ENCODE results near the gene KCND2.
"Not testable (repeated sequence)": the region's sequence is repeated elsewhere in the genome, so short reads cannot be mapped to it uniquely, and the experiment has no call there.

The KCND2 gene

GRCh38 chr7:120588862-120589261, 315.9 kb downstream of the KCND2 start:
- DNase-seq: no peak

DNA sequence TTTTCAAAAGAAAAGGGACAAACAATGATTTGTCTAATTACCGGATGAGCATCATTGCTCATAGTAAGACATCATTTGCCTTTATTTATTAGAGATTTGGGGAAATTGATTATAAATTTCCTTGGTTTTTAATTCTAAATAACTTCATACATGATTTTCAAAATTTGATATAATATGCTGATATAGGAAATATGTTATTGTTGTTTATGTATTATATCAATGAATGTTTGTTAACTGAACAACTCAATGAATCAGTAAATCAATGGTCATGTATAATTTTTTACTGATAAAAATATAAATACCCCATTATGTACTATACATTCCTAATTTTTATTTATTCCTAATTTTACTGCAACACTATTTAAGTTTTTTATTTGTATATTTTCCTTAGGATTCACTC, 327.6 kb downstream of the KCND2 start:
- DNase-seq: no peak

GRCh38 chr7:120603366-120603765, 330.4 kb downstream of the KCND2 start:
- DNase-seq: no peak

DNA sequence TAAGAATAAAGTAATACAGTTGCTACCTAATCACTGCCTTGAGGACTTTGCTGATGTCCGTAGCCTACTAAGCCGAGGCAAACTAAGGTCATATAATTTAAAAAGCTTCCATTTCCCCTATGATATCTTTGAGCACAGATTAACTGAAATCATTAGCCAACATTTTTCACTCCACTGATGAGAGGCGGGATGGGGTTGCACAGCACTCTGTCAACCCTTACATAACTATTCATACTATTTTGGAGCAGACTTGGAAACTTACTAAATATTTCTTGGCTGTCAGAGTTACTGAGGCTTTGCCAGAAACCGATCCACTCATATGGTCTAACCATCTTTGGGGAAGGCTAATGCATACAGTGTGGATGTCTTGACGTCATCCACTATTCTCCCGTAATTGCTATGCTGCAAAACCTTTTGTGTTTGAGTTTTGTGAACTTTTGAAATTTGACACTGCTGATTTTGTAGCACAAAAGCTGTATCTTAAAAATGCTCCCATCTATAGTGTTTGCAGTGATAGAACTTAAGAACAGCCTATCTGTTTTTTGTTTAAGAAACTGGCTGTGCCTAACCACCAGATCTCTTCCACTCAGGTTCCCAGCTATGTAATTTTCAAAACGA, 336.3 kb downstream of the KCND2 start:
- DNase-seq: no peak

GRCh38 chr7:120611975-120612374, 339.0 kb downstream of the KCND2 start:
- DNase-seq: no peak

DNA sequence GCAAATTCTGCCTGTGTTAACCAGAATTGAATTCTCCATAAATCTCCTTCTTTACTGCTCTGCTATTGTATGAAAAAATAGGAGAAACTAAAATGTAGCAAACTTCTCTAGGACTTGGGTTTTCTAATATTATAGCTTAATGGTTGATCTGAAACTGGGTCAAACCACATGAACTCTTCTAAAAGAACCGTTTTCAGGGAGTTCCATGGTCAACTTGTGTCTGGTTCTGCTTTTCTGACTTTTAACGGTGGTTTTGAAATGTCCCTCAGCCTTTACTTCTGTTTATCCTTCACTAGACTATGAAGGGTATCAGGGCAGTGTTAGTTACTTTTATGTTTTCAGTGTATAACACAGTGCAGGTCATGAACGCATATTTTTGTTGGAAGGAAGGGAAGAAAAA, 342.7 kb downstream of the KCND2 start:
- DNase-seq: no peak

- no peak for DNase-seq
These were observed 344.3 kb downstream of the KCND2 start for GRCh38 chr7:120617275-120617674.

GRCh38 chr7:120628251-120628650, 355.3 kb downstream of the KCND2 start:
- no peak for DNase-seq

- no peak for DNase-seq
These were observed 366.9 kb downstream of the KCND2 start for GRCh38 chr7:120639884-120640283.

GRCh38 chr7:120645966-120646365, 373.0 kb downstream of the KCND2 start:
- DNase-seq: no peak

DNA sequence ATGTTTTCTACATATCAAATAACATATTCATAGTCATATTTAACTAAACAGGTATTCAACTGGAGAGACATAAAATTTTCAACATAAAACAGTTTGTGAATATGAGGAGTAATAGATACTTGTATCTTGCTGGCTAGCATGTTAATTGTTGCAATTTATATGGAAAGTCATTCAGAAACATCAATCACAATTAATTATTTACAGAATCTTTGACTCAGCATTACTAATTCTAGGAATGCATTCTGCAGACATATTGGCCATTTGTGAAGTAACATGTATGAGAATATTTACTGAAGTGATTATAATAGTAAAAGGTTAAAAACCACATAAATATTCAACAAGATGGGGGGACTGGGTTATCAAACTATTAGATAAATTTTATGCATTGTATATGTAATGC, 381.3 kb downstream of the KCND2 start:
- DNase-seq: no peak

DNA sequence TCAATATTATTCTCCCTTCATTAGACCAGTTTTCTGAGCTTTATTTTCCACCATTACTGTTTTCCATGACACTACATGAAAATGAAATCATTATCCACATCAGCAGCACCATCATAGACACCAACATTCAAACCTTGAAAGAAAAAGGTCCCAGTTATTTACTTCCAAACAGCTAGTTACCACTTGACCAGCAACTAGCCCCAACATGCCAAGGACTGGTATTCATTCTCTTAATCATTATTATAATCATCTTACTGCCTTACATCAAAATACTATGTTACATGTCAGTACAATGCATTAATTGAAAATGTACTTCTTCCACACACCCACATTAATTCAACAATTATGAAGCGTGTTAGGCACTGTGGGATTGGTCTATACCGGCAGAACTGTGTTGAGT, 385.5 kb downstream of the KCND2 start:
- no peak for DNase-seq

DNA sequence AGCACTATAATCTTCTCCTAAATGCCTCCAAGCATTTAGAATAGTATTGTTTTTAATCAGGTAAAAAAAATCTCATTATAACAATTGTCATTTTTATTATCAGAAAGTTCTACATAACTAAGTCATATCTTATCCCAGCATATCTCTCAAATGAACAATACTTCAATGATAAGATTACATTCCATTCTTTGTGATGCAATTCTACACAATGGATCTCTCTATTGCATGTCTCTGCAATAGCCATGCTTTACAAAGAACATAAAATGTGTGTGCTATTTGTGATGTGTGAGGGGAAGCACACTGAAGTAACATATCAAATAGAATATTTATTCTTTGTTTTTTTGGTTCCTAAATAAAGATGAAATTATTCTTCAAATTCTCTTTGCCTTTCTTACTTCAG, 389.3 kb downstream of the KCND2 start:
- no peak for DNase-seq

DNA sequence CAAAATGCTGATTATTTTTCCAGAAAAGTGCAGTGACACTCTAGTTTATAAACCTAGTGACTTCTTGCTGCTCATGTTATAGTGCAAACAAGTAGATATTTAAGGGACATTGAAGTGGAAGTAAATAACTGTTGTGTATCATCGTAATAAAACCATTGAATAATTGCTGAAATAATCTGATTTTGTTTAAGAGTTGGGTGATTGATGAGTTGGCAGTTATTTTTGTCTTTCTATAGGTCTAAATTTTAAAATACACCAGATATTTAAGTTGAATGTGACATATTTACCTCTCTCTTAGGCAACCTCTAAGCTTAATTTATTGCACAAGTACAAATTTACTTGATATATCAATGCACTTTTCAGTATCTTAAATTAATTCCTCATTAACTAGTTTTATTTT, 392.1 kb downstream of the KCND2 start:
- no peak for DNase-seq

DNA sequence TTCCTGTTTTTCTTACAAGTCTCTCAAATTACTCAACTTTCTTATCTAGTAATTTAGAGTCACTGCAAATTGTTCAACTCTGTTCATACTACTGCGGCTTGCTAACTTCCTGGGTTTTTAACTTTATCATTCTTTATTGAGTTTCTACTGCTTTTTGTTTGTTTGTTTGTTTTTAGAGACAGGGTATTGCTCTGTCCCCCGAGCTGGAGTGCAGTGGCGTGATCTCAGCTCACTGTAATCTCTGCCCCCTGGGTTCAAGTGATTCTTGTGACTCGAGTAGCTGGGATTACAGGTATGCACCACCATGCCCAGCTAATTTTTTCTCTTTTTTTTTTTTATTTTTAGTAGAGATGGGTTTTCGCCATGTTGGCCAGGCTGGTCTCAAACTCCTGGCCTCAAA, 402.1 kb downstream of the KCND2 start:
- no peak for DNase-seq

GRCh38 chr7:120677535-120677934, 404.6 kb downstream of the KCND2 start:
- no peak for DNase-seq

DNA sequence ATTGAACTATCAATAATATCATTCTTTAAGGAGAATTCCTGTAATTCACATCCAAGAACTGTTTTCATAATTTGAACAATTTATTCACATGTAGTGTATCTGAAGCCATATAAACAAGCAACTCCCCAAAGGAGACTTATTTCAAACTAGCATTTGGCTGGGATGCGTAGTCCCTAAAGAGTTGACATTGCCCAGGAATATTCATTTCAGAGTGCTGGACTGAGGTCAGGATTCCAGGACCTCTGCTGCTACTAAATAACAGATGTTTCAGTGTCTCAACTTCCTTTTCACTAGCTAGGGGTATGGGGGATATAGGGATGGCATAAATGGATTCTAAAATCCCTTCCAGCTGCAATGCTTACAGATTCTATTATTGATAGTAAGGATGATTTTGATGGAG, 408.0 kb downstream of the KCND2 start:
- DNase-seq: no peak

DNA sequence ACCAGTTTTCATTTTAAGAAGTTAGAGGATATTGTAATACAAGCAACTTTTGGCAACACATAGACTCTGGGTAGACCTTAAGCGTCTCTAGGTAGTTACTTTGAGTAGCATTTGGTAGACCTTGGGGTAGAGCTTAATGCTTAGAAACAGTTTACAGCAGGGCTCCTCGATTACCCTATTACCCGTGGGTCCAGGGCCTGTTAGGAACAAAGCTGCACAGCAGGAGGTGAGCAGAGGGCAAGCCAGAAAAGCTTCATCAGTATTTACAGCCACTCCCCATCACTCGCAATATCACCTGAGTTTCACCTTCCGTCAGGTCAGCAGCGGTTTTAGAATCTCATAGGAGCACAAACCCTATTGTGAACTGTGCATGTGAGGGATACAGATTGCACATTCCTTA, 411.5 kb downstream of the KCND2 start:
- no peak for DNase-seq

GRCh38 chr7:120691915-120692314, 418.9 kb downstream of the KCND2 start:
- no peak for DNase-seq

DNA sequence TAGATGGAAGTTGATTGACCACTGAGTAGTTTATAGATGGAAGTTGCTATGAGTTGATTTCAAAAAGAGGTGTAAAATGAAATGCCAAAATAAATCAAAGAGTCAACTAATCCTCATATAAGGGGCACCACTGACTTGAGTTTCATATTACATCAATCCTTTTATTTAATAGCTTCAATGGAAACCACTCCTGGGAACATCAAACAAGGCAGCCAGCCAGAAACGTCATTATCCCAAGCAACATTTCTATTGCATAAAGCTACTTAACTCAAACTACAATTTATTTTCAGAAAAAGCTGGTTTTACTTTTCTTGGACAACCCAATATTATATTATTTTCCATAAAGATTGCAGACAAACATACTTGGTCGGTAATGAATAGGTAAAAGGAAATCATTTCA, 422.9 kb downstream of the KCND2 start:
- DNase-seq: no peak

- no peak for DNase-seq
These were observed 427.8 kb downstream of the KCND2 start for GRCh38 chr7:120700796-120701195.

GRCh38 chr7:120702408-120702807, 429.4 kb downstream of the KCND2 start:
- not testable (repeated sequence) for DNase-seq

DNA sequence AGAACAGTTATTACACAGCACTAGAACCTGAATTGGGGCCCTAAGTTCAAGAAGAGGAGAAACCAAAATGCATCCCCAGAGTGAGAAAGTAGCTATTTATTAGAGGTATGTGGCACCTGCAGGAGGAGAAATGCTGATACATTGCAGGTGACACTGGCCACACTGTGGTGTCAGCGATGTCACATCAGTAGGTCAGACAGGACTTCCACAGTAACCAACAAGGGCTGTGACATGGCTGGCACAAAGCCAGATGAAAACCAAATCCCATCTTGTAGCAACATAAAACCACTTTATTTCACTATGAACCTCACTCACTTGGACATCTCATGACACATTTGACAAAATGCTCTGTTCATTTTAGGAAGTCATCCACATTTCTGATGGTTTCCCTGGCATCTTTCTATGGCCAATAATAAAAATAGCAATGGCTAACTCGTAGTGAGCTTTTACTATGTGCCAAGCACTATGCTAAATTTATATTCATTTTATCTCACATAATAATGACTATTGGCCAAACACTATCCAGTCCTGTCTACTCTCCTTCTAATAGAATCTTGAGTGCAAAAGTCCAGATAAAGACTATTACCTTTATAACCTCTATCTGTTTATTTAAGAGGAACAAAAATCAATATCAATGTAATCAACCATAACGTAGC, 430.7 kb downstream of the KCND2 start:
- DNase-seq: no peak

- DNase-seq: no peak
These were observed 436.4 kb downstream of the KCND2 start for GRCh38 chr7:120709252-120709971.

GRCh38 chr7:120709972-120710320, 437.0 kb downstream of the KCND2 start:
- no peak for DNase-seq

All from CD4-positive, alpha-beta T cell treated with Interleukin-17A for 4 hours (primary cell).